NCI-H82 (cell line): ENCODE data around the gene TOMM40L.
"Not testable (repeated sequence)": the region's sequence is repeated elsewhere in the genome, so short reads cannot be mapped to it uniquely, and the experiment has no call there.

Source experiments
- DNase-seq: peaks from one replicate; lab custom pipeline; 2025; lab: John Stamatoyannopoulos, UW

TOMM40L gene

GRCh38 chr1:161257109-161257508 lies 31.2 kb downstream of the TOMM40L start:
- not testable (repeated sequence) for DNase-seq

- peak; percentile 87 for DNase-seq
These were observed 32.8 kb downstream of the TOMM40L start, which contains the start of gene PCP4L1 for GRCh38 chr1:161258439-161259344. Gene PCP4L1, plus strand, starts transcription at chr1:161258745. Its CDS starts 230 bp downstream, at chr1:161258975.

GRCh38 chr1:161259345-161259702 lies 33.5 kb downstream of the TOMM40L start:
- no peak for DNase-seq

- no peak for DNase-seq
These were observed 33.9 kb downstream of the TOMM40L start for GRCh38 chr1:161259765-161260164.

- peak; percentile 83 for DNase-seq
These were observed 34.8 kb downstream of the TOMM40L start for GRCh38 chr1:161260376-161261260.

- peak; percentile 64 for DNase-seq
These were observed 35.7 kb downstream of the TOMM40L start for GRCh38 chr1:161261261-161262235.

- DNase-seq = no peak
These were observed 39.4 kb downstream of the TOMM40L start for GRCh38 chr1:161265305-161265704.

GRCh38 chr1:161266202-161266601 lies 40.3 kb downstream of the TOMM40L start:
- DNase-seq = no peak

- peak; percentile 20 for DNase-seq
These were observed 41.0 kb downstream of the TOMM40L start for GRCh38 chr1:161266836-161267235.

GRCh38 chr1:161267321-161267720 lies 41.5 kb downstream of the TOMM40L start:
- DNase-seq = no peak

- DNase-seq = no peak
These were observed 47.5 kb downstream of the TOMM40L start for GRCh38 chr1:161273402-161273801.

- peak; percentile 92 for DNase-seq
These were observed 49.0 kb downstream of the TOMM40L start for GRCh38 chr1:161274874-161275273.
